Stimulated activated CD4-positive, alpha-beta T cell treated with anti-CD3 and anti-CD28 coated beads, Interleukin-15, amount 100 ng/mL, for 48 hours (primary cell): ENCODE data around the gene TGFBR3L.

Experiments
- DNase-seq, 2 donors: peaks; one replicate each; pipeline ENCODE4 v3.0.0-alpha.2; 2020; ENCODE audit warnings: low read depth in 2 of 2

Gene TGFBR3L

DNA sequence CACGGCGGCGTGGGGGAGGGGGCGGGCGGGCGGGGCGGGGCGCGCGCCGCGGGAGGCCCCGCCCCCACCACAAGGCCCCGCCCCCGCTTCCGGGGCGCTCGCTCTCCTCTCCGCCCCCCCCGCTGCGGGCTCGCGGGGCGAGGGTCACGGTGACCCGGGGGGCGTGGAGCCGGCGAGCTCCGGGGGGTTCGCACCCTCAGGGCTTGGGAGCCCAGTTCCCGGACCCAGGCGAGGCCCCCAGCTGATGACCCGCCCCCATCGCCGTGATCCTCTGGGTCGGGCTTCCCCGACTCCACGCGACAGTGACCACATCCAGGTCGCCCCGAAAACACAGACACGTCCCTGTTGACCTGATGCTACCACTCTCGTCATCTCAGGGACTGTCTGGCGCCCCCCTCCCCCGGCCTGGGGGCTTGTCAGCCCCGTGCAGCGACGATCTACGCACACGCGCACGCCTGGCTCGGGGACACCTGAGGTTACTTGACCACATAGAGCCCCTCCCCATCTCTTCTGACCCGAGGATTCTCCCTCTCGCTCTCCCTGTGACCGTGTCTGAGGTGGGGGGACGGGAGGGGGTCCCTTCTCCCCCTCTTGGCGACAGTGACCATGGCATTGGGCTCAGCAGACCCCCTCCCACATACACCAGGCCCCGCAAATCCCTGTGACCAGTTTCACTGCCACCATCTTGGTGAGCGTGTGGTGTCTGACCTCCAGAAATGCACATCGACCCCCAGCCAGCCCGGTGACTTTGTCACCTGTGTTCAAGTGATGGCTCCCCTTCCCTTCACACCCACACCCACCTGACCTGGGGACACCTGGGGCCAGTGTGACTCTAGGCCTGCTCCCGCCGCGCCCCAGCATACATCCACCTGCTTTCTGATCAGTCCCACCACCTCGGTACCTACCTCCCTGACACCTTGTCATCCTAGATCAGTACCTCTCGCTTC is 10.3 kb upstream of the TGFBR3L start:
- DNase-seq: no peak

GRCh38 chr19:7905268-7905667 is 9.4 kb upstream of the TGFBR3L start:
- no peak for DNase-seq

DNA sequence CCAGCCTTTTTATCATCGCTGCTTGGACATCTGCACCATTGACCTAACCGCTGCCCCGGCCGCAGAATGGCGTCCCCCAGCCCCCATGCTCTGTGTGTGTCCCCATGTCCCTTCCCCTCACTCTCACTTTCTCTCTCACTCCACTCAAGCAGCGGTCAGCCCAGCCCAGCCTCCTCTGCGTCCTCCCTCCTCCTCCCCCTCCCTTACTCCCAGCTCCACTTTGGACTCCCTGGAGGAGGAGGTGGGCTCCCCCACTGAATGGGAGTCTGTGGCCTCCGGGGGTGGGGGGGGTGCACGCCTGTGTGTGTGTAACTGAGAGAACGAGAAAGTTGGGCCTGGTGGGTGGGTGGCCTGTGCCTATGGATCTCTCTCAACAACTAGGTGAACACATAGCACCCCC is 8.8 kb upstream of the TGFBR3L start:
- DNase-seq: no peak

DNA sequence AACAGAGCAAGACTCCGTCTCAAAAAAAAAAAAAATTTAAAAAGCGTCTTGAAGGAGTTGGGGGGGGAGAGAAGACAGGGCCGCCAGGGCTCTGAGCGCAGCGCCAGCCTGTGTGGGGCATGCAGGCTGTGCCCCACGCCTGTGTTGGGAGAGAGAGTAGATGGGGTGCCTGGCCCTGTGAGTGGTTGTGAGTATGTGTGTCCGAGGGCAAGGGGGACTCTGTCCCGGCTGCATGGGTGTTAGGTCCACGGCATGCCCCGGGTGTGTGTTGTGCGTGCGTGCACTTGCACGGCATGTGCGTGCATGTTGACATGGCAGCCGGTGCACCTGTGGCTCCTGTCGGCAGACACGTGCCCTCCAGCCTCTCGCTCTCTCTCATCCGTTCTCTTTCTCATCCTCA is 7.5 kb upstream of the TGFBR3L start:
- DNase-seq: no peak

DNA sequence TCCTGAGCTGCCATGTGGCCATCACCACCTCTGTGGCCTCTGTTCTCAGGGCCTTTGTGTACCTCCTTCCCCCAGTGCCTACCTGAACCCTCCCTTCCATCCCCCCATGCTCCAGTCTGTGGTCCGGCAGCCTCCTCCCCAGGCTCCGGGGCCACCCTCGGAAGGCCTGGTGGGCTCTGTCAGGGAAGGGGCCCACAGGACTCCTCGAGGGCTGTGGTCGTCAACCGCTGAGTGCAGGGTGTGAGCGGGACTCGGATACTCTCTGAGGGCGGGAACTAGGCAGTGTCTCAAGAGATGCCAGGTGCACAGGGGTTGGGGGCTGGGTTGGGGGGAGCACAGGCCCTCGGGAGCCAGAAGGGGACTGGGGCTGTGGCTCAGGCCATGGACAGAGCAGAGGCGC is 7.1 kb upstream of the TGFBR3L start:
- DNase-seq: no peak

DNA sequence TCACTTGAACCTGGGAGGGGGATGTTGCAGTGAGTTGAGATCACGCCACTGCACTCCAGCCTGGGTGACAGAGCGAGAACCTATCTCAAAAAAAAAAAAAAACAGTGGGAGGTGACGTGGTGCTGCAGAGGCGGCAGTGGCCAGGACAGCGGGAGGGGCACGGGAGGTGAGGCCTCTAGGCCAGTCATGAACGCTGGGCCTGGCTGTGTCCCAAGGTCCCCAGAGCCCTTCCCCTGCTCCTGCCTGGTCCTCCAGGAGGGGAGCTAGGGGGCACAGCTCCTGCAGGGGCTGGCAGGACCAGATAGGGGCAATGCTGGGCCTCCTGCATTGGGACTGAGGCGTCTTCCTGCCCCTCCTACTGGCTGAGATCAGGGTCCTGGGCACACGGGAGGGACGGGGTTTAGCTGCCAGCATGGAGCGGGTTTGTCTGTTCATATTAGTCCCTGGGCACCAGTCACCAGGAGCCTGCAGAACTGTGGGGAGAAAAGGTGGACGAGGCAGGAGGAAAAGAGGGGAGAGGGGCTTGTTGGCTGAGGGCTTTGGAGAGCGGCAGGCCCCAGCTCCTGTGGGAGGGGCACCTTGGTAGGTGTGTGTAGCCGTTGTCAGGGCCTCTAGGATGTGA is 6.4 kb upstream of the TGFBR3L start:
- DNase-seq: no peak

DNA sequence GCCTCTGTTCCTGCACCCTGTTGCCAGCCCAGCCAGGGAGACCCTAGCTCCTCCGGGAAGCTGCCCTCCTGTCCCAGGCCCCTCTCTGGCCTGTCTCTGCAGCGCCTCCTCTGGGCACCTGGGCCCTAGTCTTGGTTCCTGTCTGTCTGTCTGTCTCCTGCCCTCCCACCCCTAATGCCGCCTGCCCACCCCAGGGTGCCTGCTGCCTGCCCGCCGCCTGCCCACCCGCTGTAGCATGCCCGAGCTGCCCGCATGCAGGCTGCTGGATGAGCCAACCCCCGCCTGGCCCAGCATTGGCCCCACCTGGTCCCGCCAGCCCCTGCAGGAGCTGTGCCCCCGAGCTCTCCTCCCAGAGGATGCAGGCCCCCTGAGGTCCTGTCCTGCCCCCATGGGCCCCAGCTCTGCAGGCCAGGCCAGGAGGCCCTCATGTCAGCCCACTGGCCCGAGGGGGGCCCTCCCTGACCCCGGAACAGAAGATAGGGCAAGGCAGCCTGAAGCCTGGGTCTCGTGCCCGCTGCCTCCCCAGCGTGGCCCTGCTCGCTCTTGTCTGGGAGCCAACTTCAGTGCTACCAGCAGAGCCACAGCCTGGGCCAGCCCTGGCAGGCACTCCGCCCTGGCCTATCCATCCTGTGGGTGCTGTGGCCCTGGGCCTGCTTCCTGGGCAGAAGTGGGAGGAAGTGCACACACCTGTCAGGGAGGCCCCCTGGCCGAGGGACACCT is 5.7 kb upstream of the TGFBR3L start:
- DNase-seq: no peak

GRCh38 chr19:7909471-7910067 is 5.1 kb upstream of the TGFBR3L start:
- DNase-seq: no peak

DNA sequence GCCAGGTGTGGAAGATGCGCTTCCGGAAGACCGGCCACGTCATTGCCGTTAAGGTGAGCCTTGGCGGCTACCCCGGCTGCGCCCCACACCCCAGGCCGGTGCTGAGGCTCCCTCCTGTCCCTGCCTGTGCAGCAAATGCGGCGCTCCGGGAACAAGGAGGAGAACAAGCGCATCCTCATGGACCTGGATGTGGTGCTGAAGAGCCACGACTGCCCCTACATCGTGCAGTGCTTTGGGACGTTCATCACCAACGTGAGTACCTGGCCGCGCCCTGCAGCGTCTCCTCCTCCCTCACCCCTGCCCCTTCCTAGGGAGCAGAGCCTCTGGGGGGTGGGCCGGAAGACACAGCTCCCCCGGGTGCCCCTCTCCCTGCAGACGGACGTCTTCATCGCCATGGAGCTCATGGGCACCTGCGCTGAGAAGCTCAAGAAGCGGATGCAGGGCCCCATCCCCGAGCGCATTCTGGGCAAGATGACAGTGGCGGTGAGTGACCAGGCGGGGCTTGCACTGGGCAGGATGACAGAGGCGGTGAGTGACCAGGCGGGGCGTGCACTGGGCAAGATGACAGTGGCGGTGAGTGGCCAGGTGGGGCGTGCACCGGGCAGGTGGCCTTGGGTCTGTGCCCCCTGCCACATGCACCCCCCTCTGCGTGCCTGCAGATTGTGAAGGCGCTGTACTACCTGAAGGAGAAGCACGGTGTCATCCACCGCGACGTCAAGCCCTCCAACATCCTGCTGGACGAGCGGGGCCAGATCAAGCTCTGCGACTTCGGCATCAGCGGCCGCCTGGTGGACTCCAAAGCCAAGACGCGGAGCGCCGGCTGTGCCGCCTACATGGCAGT is 4.1 kb upstream of the TGFBR3L start:
- DNase-seq: no peak

DNA sequence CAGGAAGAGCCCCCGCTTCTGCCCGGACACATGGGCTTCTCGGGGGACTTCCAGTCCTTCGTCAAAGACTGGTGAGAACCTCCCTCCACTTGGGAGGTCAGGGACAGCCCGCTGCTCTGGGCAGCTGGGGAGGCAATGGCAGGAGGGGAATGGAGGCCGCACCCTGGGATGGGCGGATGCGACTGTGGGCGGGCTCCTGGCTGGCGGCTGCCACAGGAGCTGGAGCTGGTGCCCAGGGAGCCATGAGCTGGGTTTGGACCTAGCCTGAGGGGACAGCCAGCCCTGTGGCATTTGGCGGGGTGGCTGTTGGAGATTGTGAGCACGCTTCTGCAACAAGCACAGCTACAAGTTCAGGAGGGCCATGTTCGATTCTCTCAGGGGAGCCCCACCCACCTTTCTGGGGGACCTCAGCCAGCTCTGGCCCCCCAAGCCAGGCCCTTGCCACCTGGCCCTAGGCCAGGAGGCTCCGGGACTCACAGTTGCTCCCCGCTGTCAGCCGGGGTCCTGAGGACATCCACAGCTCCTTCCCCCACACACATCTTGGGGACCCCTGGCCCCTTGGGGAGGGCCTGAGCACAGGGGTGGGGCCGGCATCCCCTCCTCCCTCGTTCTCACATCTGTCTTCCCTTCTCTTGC is 3.0 kb upstream of the TGFBR3L start:
- DNase-seq: no peak

DNA sequence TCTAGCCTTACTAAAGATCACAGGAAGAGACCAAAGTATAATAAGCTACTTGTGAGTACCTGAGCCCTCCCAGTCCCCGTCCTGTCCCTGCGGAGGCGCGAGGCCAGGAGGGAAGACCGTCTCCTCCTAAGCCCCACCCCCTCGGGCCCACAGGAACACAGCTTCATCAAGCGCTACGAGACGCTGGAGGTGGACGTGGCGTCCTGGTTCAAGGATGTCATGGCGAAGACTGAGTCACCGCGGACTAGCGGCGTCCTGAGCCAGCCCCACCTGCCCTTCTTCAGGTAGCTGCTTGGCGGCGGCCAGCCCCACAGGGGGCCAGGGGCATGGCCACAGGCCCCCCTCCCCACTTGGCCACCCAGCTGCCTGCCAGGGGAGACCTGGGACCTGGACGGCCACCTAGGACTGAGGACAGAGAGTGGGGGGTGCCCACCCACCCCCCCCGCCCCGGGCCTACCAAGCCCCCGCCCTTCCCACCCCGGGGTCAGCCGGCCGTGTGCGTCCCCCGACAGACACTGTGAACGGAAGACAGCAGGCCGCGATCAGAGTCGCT is 2.4 kb upstream of the TGFBR3L start:
- DNase-seq: no peak

- no peak for DNase-seq
Observed at GRCh38 chr19:7912697-7913564, 1.7 kb upstream of the TGFBR3L start.

- no peak for DNase-seq
Observed at GRCh38 chr19:7913652-7914051, 978 bp upstream of the TGFBR3L start.

DNA sequence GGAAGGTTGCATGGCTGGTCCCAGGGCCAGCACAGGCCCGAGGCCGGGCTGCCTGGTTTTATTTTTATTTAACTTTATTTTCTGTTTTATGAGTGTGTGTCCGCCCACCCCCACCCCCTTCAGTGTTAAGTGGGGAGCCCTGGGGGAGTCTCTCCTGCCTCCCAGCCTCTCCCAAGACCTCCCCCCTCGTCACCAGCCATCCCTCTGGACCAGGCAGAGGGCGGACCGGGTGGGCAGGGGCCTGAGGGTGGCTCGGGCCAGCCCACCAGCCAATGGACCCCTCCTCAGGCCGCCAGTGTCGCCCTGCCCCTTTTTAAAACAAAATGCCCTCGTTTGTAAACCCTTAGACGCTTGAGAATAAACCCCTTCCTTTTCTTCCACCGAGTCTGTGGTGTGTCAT is 531 bp upstream of the TGFBR3L start:
- DNase-seq: no peak

GRCh38 chr19:7915250-7916102 is 846 bp downstream of the TGFBR3L start:
- no peak for DNase-seq

- DNase-seq: peak; percentile 48 to 49
Observed at GRCh38 chr19:7916103-7916954, 1.7 kb downstream of the TGFBR3L start.

DNA sequence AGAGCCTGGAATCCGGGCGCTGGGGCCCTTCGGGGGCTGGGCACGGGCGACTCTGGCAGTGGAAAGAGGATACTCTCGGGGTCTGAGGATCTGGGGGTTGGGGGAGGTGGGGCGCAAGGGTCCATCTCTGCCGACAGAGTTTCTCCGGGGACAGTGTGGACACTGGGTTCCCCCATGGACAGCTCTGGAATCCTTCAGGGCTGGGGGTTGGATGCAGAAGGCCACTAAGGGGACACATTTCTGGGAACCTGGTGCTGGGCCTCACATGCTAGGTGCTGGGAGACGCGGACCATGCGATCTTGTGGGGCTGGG is 2.3 kb downstream of the TGFBR3L start:
- DNase-seq: no peak
